NCI-H2227 (cell line): ENCODE measurements around the gene FOLR2.

Experiments
- DNase-seq: peaks from one replicate; lab custom pipeline; 2025; ENCODE audit not compliant: unreplicated experiment; lab: John Stamatoyannopoulos, UW

Gene FOLR2

GRCh38 chr11:72239849-72240460 is 23.4 kb downstream of the FOLR2 start:
- DNase-seq = no peak

- no peak for DNase-seq
Measured at GRCh38 chr11:72240461-72241290, 24.1 kb downstream of the FOLR2 start.

GRCh38 chr11:72241291-72241781 is 24.7 kb downstream of the FOLR2 start:
- DNase-seq = no peak

GRCh38 chr11:72242141-72242540 is 25.5 kb downstream of the FOLR2 start:
- no peak for DNase-seq

- DNase-seq = no peak
Measured at GRCh38 chr11:72243173-72244059, 26.8 kb downstream of the FOLR2 start.

- no peak for DNase-seq
Measured at GRCh38 chr11:72244060-72244360, 27.4 kb downstream of the FOLR2 start, which contains the start of gene PHOX2A. PHOX2A (minus strand) TSS chr11:72244176; CDS start chr11:72244004, 172 bp downstream.

GRCh38 chr11:72244361-72245262 is 28.0 kb downstream of the FOLR2 start:
- DNase-seq = no peak

GRCh38 chr11:72245263-72245816 is 28.7 kb downstream of the FOLR2 start:
- DNase-seq = no peak

GRCh38 chr11:72247584-72247983 is 31.0 kb downstream of the FOLR2 start:
- no peak for DNase-seq

- no peak for DNase-seq
Measured at GRCh38 chr11:72249961-72250360, 33.4 kb downstream of the FOLR2 start.

- DNase-seq = no peak
Measured at GRCh38 chr11:72250661-72251464, 34.3 kb downstream of the FOLR2 start.

GRCh38 chr11:72251614-72252013 is 35.0 kb downstream of the FOLR2 start:
- DNase-seq = no peak

GRCh38 chr11:72253392-72253791 is 36.8 kb downstream of the FOLR2 start:
- no peak for DNase-seq

- DNase-seq = no peak
Measured at GRCh38 chr11:72254299-72254993, 37.9 kb downstream of the FOLR2 start.

GRCh38 chr11:72257570-72257969 is 41.0 kb downstream of the FOLR2 start:
- DNase-seq = no peak

GRCh38 chr11:72259490-72259889 is 42.9 kb downstream of the FOLR2 start:
- DNase-seq = no peak

- no peak for DNase-seq
Measured at GRCh38 chr11:72260574-72260973, 44.0 kb downstream of the FOLR2 start.

- DNase-seq = no peak
Measured at GRCh38 chr11:72263361-72263760, 46.8 kb downstream of the FOLR2 start.

- no peak for DNase-seq
Measured at GRCh38 chr11:72265951-72266350, 49.4 kb downstream of the FOLR2 start.
